ENCODE data around the gene RAD9A. TPM values are rescaled to one million over a fixed set of nuclear protein-coding genes. Genes with fewer than 3 reads are reported as not detected.

Gene RAD9A
- total and polyA plus RNA-seq, 2 of the 4 experiments (the other 2 are of a cell fraction), result 2.0 to 10.3 TPM

DNA sequence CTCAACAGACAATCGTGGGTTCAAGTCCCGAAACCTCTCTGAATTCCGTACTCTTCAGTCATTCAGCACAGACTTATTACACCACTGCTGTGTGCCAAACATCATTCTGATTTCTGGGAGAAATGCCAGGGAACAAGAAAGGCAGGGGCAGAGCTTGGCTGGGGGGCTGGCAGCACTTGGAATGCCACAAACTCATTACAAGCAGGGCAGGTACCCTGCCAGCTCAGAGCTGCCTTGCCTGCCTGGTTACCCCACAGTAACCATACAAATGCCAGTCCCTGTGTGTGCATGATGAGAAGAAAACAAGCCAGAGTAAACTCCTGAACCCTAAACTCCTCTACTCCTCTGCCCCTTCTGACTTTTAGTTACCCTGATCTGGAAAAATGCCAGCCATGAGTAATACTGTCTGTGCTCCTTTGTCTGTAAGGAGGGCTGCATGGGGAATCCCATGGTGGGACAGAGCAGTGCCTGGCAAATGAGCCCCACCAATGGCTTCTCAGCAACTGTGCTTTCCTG, 6.9 kb upstream of the RAD9A start:
- peak; percentile 64 for DNase-seq
- POLR2A ChIA-PET (ENCODE audit: unreplicated experiment), result no interaction called here
- CTCF ChIA-PET, result no interaction called here
- H4K20me1 ChIP-seq (ENCODE audit: insufficient read depth, low read length), result no peaks in the 10 kb centered on the region
- TF ChIP-seq, protein P1, sequence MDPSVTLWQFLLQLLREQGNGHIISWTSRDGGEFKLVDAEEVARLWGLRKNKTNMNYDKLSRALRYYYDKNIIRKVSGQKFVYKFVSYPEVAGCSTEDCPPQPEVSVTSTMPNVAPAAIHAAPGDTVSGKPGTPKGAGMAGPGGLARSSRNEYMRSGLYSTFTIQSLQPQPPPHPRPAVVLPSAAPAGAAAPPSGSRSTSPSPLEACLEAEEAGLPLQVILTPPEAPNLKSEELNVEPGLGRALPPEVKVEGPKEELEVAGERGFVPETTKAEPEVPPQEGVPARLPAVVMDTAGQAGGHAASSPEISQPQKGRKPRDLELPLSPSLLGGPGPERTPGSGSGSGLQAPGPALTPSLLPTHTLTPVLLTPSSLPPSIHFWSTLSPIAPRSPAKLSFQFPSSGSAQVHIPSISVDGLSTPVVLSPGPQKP (IDR thresholded peaks at IDR 0.05; ENCODE audit: borderline replicate concordance, low read depth, low read length), result no peak
- TF ChIP-seq RCOR1 (IDR thresholded peaks at IDR 0.05; ENCODE audit: insufficient replicate concordance, low read length), result no peak
- no peak for TF ChIP-seq POLR2A (IDR thresholded peaks at IDR 0.05; ENCODE audit: low read depth, low read length)
- no peak for TF ChIP-seq CHD1 (IDR thresholded peaks at IDR 0.05; ENCODE audit: low read depth, low read length)
- H3K4me2 ChIP-seq (ENCODE audit: low read depth, low read length), result no peak overlapping the region
- no peak overlapping the region for H3K9ac ChIP-seq (ENCODE audit: low read depth, low read length)
- no peaks in the 10 kb centered on the region for H3K36me3 ChIP-seq (ENCODE audit: control insufficient read depth, insufficient read depth, low read length)
- peaks cover 8% of the 10 kb centered on the region; the same call in 1 of the 2 replicates for H3K4me1 ChIP-seq (ENCODE audit: control insufficient read depth, insufficient read depth, low read length)
- BruUV-seq (replicated peaks), result no TSS peak
- H2AFZ ChIP-seq (replicated peaks; ENCODE audit: low read length, poor library complexity), result peak overlapping the region; percentile 26
- no peaks in the 10 kb centered on the region; the same call in 1 of the 2 replicates for H3K27me3 ChIP-seq (ENCODE audit: control insufficient read depth, insufficient read depth, low read length)
- intact Hi-C loops (cut with micrococcal nuclease), result no loop called here
- H3K4me3 ChIP-seq (ENCODE audit: insufficient read depth, low read depth, low read length), result no peak overlapping the region
- WGBS, 2 experiments (ENCODE audit: extremely low coverage in 2 of 2, insufficient read length in 1 of 2), result 82% methylated on average over 2 of the region's 3 CpGs; no CpG with 5 or more reads in 1 of the 2 experiments
- no peak overlapping the region for H3K14ac ChIP-seq (replicated peaks; ENCODE audit: low read depth, low read length)
- H3K23ac ChIP-seq (ENCODE audit: low read depth, low read length), result no peak overlapping the region
- H3K9me3 ChIP-seq (ENCODE audit: control insufficient read depth, insufficient read depth, low read length), result no peaks in the 10 kb centered on the region
- in situ Hi-C loops (cut with MboI; ENCODE audit: low sequenced_read_pairs), result loop anchor here (5.0 kb wide), 1 partner anchor 123 kb away; no protein-coding TSS in a partner anchor
- no peak overlapping the region for H2BK20ac ChIP-seq (ENCODE audit: low read depth, low read length)
- H3K18ac ChIP-seq (ENCODE audit: low read depth, low read length), result no peak overlapping the region
- H3K56ac ChIP-seq (ENCODE audit: extremely low read depth, insufficient read depth, low read length), result no peak overlapping the region
- no peak overlapping the region for H3K27ac ChIP-seq (ENCODE audit: insufficient read depth, low read length)
- peak; percentile 22 for ATAC-seq (ENCODE audit: low read depth)
- no peak overlapping the region for H3K4ac ChIP-seq (ENCODE audit: low read depth, low read length)
- no peak overlapping the region for H4K91ac ChIP-seq (ENCODE audit: insufficient read depth, low read depth, low read length)
- no peak overlapping the region for H2BK5ac ChIP-seq (ENCODE audit: low read depth, low read length, poor library complexity, severe bottlenecking)
- H2AK5ac ChIP-seq (ENCODE audit: low read depth, low read length), result peak overlapping the region; percentile 57; the same call in 1 of the 2 replicates
- no peak overlapping the region for H2BK120ac ChIP-seq (ENCODE audit: low read depth, low read length)
- dilution Hi-C loops (cut with HindIII; ENCODE audit: low sequenced_read_pairs, unreplicated experiment), result no loop called here
- peak overlapping the region; percentile 40 to 42; a peak in 2 of 4 replicates for H4K8ac ChIP-seq (ENCODE audit: low read depth in 2 of 2, low read length in 2 of 2)
- H4K5ac ChIP-seq (ENCODE audit: low read depth, low read length), result no peak overlapping the region
- no peak overlapping the region for H2BK15ac ChIP-seq (ENCODE audit: low read depth, low read length)
- H3K9me1 ChIP-seq (ENCODE audit: insufficient read depth, low read length), result no peaks in the 10 kb centered on the region; the same call in 1 of the 2 replicates
- no peak overlapping the region for H2AK9ac ChIP-seq (replicated peaks; ENCODE audit: low read depth, low read length, poor library complexity)
- peaks cover 0 to 5% of the 10 kb centered on the region in 2 experiments; a peak in 1 of 4 replicates for H3K79me1 ChIP-seq (ENCODE audit: low read depth in 1 of 2, low read length in 2 of 2)
